GM18861 (cell line): ENCODE measurements around the gene IP6K2.

Source experiments
- ATAC-seq: cut with Tn5 transposase; IDR thresholded peaks from one replicate; pipeline ENCODE4 v1.9.1; 2021; ENCODE audit not compliant: unreplicated experiment

The IP6K2 gene

GRCh38 chr3:48641396-48641795, 75.6 kb downstream of the IP6K2 start:
- no peak for ATAC-seq

GRCh38 chr3:48639944-48640606, 76.9 kb downstream of the IP6K2 start:
- no peak for ATAC-seq
